Activated CD4-positive, alpha-beta T cell treated with anti-CD3 and anti-CD28 coated beads, Interleukin-2, amount 10 ng/mL, durations not matched to agents 7 days and 5 days (primary cell): ENCODE data around the gene PPFIA2. TPM values are rescaled to one million over a fixed set of nuclear protein-coding genes. Genes with fewer than 3 reads are reported as not detected.

ENCODE experiments used
- CTCF ChIA-PET: fragments of 350-600 bp; sonication (Branson Sonifier 250); formaldehyde crosslinking; loops from one replicate; lab custom pipeline; 2021; ENCODE audit warnings: antibody characterized with exemption; lab: Charles Lee
- POLR2A ChIA-PET: fragments of 350-600 bp; sonication (Branson Sonifier 250); formaldehyde crosslinking; loops from one replicate; lab custom pipeline; 2021; ENCODE audit warnings: antibody characterized with exemption; lab: Charles Lee
- DNase-seq: peaks from one replicate; pipeline ENCODE4 v3.0.0-alpha.2; 2020
- H3K27ac Mint-ChIP-seq: one replicate; pipeline ENCODE4 v1.8.0; 2021; ENCODE audit warnings: mild to moderate bottlenecking, moderate library complexity, mixed read lengths
- H3K27me3 Mint-ChIP-seq: one replicate; pipeline ENCODE4 v1.8.0; 2021; ENCODE audit warnings: mixed read lengths
- H3K36me3 Mint-ChIP-seq: one replicate; pipeline ENCODE4 v1.8.0; 2021; ENCODE audit warnings: low read depth, mixed read lengths
- H3K4me1 Mint-ChIP-seq: one replicate; pipeline ENCODE4 v1.8.0; 2021; ENCODE audit warnings: mixed read lengths
- H3K4me3 Mint-ChIP-seq: one replicate; pipeline ENCODE4 v1.8.0; 2021; ENCODE audit warnings: mild to moderate bottlenecking, moderate library complexity, mixed read lengths
- H3K9me3 Mint-ChIP-seq: one replicate; pipeline ENCODE4 v1.8.0; 2021; ENCODE audit warnings: mixed read lengths
- total RNA-seq, 2 experiments: library from RNA; stranded (reverse); gene quantifications; one replicate each; pipeline ENCODE4 v1.2.3, GENCODE V29; 2021

The PPFIA2 gene
- total RNA-seq, 2 experiments from 2014 or later = not detected

DNA sequence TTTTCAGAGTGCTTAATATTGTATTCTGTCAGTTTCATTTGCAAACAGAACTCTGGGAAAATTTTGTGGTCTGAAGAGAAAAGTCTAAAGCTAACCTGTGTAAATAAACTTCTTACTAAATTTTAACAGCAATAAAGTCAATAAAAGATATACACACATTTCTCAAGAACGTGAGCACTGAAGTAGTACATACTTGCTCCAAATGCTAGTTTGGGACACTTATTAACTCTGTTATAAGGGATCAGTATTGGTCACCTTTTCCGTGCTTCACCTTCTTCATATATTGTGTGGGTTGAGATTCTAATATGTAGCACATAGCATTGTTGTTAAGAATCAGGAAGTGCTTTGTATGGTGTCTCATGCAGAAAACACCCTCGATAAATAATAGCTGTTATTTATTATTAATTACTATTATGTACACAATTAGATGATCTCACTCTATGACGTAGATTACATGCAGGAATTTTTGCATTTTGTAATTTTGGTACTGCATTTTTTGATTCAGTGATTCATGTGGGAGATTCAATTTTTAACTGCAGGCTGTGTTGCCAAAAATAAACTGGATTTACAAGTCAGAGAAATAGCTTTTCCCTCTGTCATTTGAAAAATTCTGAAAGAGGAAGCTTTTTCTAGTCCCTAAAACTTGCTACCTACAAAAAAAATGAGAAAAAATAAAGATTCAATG lies 380.4 kb downstream of the PPFIA2 start:
- ChIA-PET POLR2A (no interaction called here), CTCF (no interaction called here)
- no peak overlapping the region for H3K4me3 Mint-ChIP-seq
- H3K27me3 Mint-ChIP-seq = no peaks in the 10 kb centered on the region
- H3K36me3 Mint-ChIP-seq = no peaks in the 10 kb centered on the region
- no peak overlapping the region for H3K27ac Mint-ChIP-seq
- no peaks in the 10 kb centered on the region for H3K4me1 Mint-ChIP-seq
- H3K9me3 Mint-ChIP-seq = no peaks in the 10 kb centered on the region
- DNase-seq = no peak

- no peaks in the 10 kb centered on the region for H3K36me3 Mint-ChIP-seq
- H3K4me1 Mint-ChIP-seq = no peaks in the 10 kb centered on the region
- no peak for DNase-seq
- H3K27ac Mint-ChIP-seq = no peak overlapping the region
- ChIA-PET POLR2A (no interaction called here), CTCF (no interaction called here)
- no peaks in the 10 kb centered on the region for H3K27me3 Mint-ChIP-seq
- H3K9me3 Mint-ChIP-seq = peaks cover 2% of the 10 kb centered on the region
- H3K4me3 Mint-ChIP-seq = no peak overlapping the region
These were observed 381.4 kb downstream of the PPFIA2 start for GRCh38 chr12:81377771-81378170.

GRCh38 chr12:81375969-81376368 lies 383.2 kb downstream of the PPFIA2 start:
- POLR2A ChIA-PET = no interaction called here
- CTCF ChIA-PET = no interaction called here
- no peak overlapping the region for H3K27ac Mint-ChIP-seq
- DNase-seq = no peak
- no peaks in the 10 kb centered on the region for H3K36me3 Mint-ChIP-seq
- H3K9me3 Mint-ChIP-seq = peaks cover 2% of the 10 kb centered on the region
- H3K4me3 Mint-ChIP-seq = no peak overlapping the region
- H3K27me3 Mint-ChIP-seq = no peaks in the 10 kb centered on the region
- no peaks in the 10 kb centered on the region for H3K4me1 Mint-ChIP-seq

- Mint-ChIP-seq H3K4me3 (no peak overlapping the region), H3K27ac (no peak overlapping the region), H3K36me3 (no peaks in the 10 kb centered on the region), H3K9me3 (peaks cover 2% of the 10 kb centered on the region), H3K27me3 (no peaks in the 10 kb centered on the region), H3K4me1 (no peaks in the 10 kb centered on the region)
- DNase-seq = no peak
- POLR2A ChIA-PET = no interaction called here
- CTCF ChIA-PET = no interaction called here
These were observed 388.7 kb downstream of the PPFIA2 start for GRCh38 chr12:81370456-81370855.

DNA sequence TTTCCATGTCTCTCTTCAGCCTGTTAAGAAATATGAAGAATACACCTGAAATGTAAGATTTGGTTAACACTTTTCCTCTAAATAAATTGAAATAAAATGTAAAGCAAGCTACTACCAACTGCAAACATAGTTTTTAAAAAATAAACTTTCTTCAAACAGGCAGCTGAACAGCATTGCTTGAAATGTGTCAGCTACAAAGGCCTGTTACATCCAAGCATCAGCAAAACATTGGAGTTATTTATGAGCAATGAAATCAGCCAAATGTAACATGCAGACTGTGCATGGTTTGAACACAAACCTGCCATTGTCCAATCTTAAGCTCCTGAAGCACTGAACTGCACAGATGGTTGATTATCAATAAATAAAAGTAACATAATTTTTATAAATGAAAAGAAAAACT lies 390.0 kb downstream of the PPFIA2 start:
- DNase-seq = no peak
- peaks cover 2% of the 10 kb centered on the region for H3K9me3 Mint-ChIP-seq
- no peak overlapping the region for H3K4me3 Mint-ChIP-seq
- ChIA-PET POLR2A (no interaction called here), CTCF (no interaction called here)
- H3K36me3 Mint-ChIP-seq = no peaks in the 10 kb centered on the region
- no peaks in the 10 kb centered on the region for H3K27me3 Mint-ChIP-seq
- no peak overlapping the region for H3K27ac Mint-ChIP-seq
- H3K4me1 Mint-ChIP-seq = no peaks in the 10 kb centered on the region

DNA sequence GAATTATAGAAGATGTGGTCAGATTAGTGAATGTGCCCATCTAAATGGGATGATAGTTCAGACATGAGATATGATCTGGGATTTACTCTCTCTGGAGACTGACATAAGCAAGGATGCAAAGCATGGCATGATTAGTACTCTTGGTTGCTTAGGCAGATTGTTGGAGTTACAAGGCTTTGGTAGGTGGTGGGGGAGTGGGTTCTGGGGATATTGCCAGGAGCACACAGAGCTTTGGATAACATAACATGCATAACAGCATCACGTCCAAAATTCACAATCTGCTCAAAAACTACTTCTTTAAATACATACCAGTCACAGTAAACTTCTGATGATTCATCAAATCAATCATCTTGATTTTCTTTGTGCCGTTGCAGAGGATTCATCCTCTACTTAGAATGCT lies 393.9 kb downstream of the PPFIA2 start:
- CTCF ChIA-PET = no interaction called here
- H3K36me3 Mint-ChIP-seq = no peaks in the 10 kb centered on the region
- H3K27ac Mint-ChIP-seq = no peak overlapping the region
- no peaks in the 10 kb centered on the region for H3K4me1 Mint-ChIP-seq
- no peaks in the 10 kb centered on the region for H3K9me3 Mint-ChIP-seq
- POLR2A ChIA-PET = no interaction called here
- H3K27me3 Mint-ChIP-seq = no peaks in the 10 kb centered on the region
- H3K4me3 Mint-ChIP-seq = no peak overlapping the region
- DNase-seq = no peak

- Mint-ChIP-seq H3K4me3 (no peak overlapping the region), H3K36me3 (no peaks in the 10 kb centered on the region), H3K27me3 (no peaks in the 10 kb centered on the region), H3K4me1 (no peaks in the 10 kb centered on the region), H3K9me3 (no peaks in the 10 kb centered on the region), H3K27ac (no peak overlapping the region)
- DNase-seq = no peak
- ChIA-PET POLR2A (no interaction called here), CTCF (no interaction called here)
These were observed 398.2 kb downstream of the PPFIA2 start for GRCh38 chr12:81360916-81361315.

GRCh38 chr12:81359736-81360135 lies 399.4 kb downstream of the PPFIA2 start:
- CTCF ChIA-PET = no interaction called here
- H3K4me3 Mint-ChIP-seq = no peak overlapping the region

GRCh38 chr12:81354327-81354932 lies 404.7 kb downstream of the PPFIA2 start:
- CTCF ChIA-PET = no interaction called here
- Mint-ChIP-seq H3K4me3 (no peak overlapping the region), H3K4me1 (no peaks in the 10 kb centered on the region), H3K27ac (no peak overlapping the region), H3K27me3 (no peaks in the 10 kb centered on the region), H3K9me3 (no peaks in the 10 kb centered on the region), H3K36me3 (no peaks in the 10 kb centered on the region)
- POLR2A ChIA-PET = no interaction called here
- no peak for DNase-seq

More at GRCh38 chr12:81359736-81360135, 399.4 kb downstream of the PPFIA2 start:
- no peaks in the 10 kb centered on the region for H3K36me3 Mint-ChIP-seq
- no peaks in the 10 kb centered on the region for H3K4me1 Mint-ChIP-seq
- H3K27ac Mint-ChIP-seq = no peak overlapping the region
- H3K9me3 Mint-ChIP-seq = no peaks in the 10 kb centered on the region
- DNase-seq = no peak
- POLR2A ChIA-PET = no interaction called here
- no peaks in the 10 kb centered on the region for H3K27me3 Mint-ChIP-seq

GRCh38 chr12:81350309-81350708 lies 408.8 kb downstream of the PPFIA2 start:
- no peaks in the 10 kb centered on the region for H3K36me3 Mint-ChIP-seq
- CTCF ChIA-PET = no interaction called here
- POLR2A ChIA-PET = no interaction called here
- H3K27ac Mint-ChIP-seq = no peak overlapping the region
- H3K4me1 Mint-ChIP-seq = no peaks in the 10 kb centered on the region
- no peaks in the 10 kb centered on the region for H3K27me3 Mint-ChIP-seq
- DNase-seq = no peak
- no peaks in the 10 kb centered on the region for H3K9me3 Mint-ChIP-seq
- H3K4me3 Mint-ChIP-seq = no peak overlapping the region

DNA sequence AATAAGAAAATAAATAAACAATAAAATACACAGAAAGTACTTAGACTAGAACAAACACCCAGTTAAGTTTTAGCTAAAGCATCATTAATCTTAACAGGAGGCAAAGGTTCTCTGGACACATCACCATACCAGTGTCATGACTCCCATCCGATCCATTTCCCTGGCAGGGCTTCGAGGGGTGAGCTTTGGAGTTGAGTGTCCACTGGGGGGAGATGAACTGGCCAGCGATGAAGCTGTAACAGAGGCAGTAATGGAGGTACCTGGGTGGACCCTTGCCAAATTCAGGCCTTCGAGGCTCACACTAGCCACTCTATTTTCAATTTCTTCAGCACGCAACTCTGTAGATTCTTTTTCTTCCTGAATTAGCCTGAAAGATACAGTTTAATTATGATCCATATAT lies 411.7 kb downstream of the PPFIA2 start:
- Mint-ChIP-seq H3K4me3 (no peak overlapping the region), H3K4me1 (no peaks in the 10 kb centered on the region), H3K9me3 (no peaks in the 10 kb centered on the region), H3K27me3 (no peaks in the 10 kb centered on the region), H3K36me3 (no peaks in the 10 kb centered on the region), H3K27ac (no peak overlapping the region)
- ChIA-PET POLR2A (no interaction called here), CTCF (no interaction called here)
- DNase-seq = no peak

DNA sequence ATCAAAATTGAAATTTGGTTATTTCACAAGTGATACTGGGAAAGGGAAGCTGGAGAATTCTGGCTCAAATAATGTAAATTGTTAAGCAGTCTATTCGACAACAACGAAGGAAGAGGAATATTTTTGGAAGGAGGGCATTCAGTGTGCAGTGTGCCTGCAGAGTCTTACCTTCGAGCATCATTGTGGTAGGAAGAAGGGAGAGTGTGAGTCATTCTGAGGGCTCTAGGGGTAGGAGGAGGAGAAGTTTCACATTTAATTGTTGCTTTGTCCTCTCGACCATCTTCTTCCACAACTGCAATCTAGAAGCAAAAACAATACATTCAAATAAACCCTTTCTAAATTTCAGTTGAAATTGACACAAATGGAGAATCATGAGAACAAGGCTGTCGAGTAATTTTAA lies 418.2 kb downstream of the PPFIA2 start:
- POLR2A ChIA-PET = no interaction called here

GRCh38 chr12:81339071-81339470 lies 420.1 kb downstream of the PPFIA2 start:
- H3K4me1 Mint-ChIP-seq = no peaks in the 10 kb centered on the region
- no peak for DNase-seq
- ChIA-PET POLR2A (no interaction called here), CTCF (no interaction called here)
- H3K27ac Mint-ChIP-seq = no peak overlapping the region
- H3K27me3 Mint-ChIP-seq = no peaks in the 10 kb centered on the region
- H3K9me3 Mint-ChIP-seq = no peaks in the 10 kb centered on the region
- H3K36me3 Mint-ChIP-seq = no peaks in the 10 kb centered on the region
- no peak overlapping the region for H3K4me3 Mint-ChIP-seq

More for the DNA sequence above, 418.2 kb downstream of the PPFIA2 start:
- Mint-ChIP-seq H3K27me3 (no peaks in the 10 kb centered on the region), H3K4me3 (no peak overlapping the region), H3K27ac (no peak overlapping the region), H3K36me3 (no peaks in the 10 kb centered on the region), H3K4me1 (no peaks in the 10 kb centered on the region), H3K9me3 (no peaks in the 10 kb centered on the region)
- no peak for DNase-seq
- CTCF ChIA-PET = no interaction called here

GRCh38 chr12:81337886-81338285 lies 421.3 kb downstream of the PPFIA2 start:
- H3K9me3 Mint-ChIP-seq = no peaks in the 10 kb centered on the region
- ChIA-PET CTCF (no interaction called here), POLR2A (no interaction called here)
- no peaks in the 10 kb centered on the region for H3K36me3 Mint-ChIP-seq
- H3K27me3 Mint-ChIP-seq = no peaks in the 10 kb centered on the region
- no peak for DNase-seq
- no peak overlapping the region for H3K27ac Mint-ChIP-seq
- H3K4me3 Mint-ChIP-seq = no peak overlapping the region
- H3K4me1 Mint-ChIP-seq = no peaks in the 10 kb centered on the region
